GM18511 (cell line): ENCODE results near the gene NT5C3B.
A peak's percentile ranks its signal among the peaks of the same experiment; 100 is the strongest.
"Not testable (repeated sequence)": the region's sequence is repeated elsewhere in the genome, so short reads cannot be mapped to it uniquely, and the experiment has no call there.

Source experiments
- ATAC-seq: cut with Tn5 transposase; IDR thresholded peaks from one replicate; pipeline ENCODE4 v1.9.1; 2021; ENCODE audit warnings: mild to moderate bottlenecking, moderate library complexity; ENCODE audit not compliant: unreplicated experiment

Gene NT5C3B

DNA sequence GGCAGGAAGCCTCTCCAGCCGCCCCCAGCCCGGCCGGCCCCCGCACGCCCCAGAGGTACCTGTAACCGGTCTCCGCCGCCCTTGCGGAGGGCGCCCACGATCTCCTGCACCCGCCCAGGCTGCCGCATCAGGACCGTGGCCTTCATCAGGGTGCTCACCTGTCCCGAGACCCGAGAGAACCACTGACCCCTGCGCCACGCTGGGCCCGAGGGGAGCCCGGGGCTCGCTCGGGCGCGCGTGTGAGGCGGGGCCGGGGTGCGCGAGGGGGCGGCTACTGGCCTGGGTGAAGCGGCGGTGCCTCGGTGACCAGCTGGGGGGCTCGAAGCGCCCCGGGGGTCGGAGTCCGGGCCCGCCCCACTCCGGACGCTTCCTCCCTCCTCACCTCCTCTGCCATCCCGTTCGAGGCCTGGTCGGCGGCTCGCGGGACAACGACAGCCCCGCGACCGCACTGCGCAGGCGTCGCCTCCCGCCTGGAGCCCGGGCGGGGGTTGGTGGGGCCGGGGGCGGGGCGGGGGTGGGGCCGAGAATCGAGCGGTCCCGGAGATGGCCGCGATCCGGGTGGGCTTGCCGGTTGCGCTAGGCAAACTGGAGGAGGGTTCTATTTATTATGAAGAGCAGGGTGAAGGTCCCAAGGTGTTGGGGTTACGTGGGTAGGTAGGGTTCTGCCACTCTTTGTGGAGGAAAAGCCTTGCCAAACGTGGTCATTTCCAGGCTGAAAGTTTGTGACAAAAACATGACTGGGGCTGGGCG, at the start of gene NT5C3B:
TSS of gene NT5C3B (minus strand) at position 433 of the 750 bp plus-strand sequence. CDS start at position 394, 39 bp downstream.
- no peak for ATAC-seq

DNA sequence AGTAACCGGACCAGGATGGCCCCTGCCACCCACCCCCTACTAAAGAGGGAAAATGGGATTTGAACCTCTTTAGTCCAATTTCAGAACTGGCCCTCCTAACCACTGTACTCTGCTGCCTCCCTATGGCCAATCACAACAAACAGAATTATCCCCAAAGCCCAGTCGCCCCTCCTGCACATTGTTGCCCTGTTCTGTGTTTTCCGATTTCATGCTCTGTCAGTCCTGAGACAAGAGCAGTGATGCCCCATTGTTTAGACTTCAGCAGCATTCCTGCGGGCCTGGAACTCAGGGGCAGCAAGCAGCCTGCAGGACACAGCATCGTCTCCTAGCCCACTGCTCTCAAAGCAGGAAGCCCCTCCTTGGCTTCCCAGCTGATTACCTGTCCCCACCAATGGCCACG, 49.7 kb upstream of the NT5C3B start:
- ATAC-seq = no peak

DNA sequence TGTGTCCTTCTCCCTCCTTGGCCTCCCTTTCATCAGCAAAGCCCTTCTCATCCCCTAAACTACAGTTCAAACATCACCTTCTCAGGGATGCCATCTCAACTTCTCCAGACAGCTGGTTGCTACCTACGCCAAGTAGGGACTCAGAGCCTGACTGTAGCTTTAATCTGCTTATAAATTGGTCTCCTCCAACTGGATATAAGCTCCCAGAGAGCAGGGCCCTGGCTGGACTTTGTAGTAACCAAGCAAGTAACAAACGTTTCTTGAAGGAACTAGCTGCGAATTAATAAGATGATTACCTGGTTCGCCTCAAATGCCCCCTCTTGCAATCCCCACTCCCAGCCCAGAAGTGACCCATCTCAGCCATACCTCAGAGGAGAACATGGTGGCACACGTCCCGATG, 46.7 kb upstream of the NT5C3B start:
- no peak for ATAC-seq

DNA sequence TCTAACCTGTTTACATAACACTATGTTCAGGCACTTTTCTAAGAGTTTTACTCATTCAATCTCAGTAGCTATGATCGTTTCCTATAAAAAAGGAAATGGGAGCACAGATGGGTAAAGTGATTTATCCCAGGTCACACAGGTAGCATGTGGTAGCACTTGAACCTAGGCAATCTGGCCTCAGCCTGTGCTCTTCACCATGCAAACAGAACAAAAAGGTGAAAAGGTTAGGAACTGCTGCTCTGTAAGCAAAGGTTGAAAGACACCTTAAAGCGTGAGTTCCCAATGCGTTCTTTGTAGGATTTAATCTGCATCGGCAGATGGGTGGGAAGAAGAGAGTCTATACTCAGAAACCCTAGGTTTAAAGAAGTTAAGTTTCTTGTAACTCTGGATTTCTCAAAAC, 44.1 kb upstream of the NT5C3B start:
- no peak for ATAC-seq

GRCh38 chr17:41874293-41874670, 38.2 kb upstream of the NT5C3B start:
- ATAC-seq = not testable (repeated sequence)

DNA sequence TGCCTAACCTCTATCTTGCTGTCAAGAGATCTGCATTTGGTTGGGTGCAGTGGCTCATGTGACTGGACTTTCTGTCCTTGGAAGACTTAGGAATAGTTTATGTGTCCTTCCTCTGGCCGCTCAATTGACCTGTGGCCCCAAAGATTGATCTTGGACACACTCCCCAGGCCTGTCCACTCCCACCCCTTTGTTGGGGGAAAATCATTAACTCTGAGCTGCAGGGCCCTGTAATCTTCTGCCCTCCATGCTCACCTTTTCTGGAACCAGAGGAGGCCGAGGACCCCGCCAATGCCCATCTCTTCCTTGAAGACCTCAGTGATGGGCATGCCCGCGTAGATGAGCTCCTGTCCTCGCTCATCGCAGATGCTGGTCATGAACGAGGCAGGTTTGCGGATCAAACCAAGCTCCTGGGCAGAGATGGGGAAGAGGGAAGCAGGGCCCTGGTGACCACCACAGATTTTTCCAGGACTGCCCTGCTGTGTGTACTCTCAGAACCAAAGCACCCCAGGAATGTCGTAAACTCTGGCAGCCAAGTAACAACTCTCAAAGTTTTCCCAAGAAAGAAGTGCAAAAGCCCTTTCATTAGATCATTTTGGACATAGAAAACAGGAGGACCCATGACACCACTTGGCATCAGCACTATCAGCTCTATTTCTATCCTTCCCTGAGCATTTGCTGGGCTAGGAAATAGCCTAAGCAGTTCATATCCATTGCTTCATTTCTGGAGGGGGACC, 37.7 kb upstream of the NT5C3B start:
- no peak for ATAC-seq

- no peak for ATAC-seq
Observed at GRCh38 chr17:41871789-41872188, 35.8 kb upstream of the NT5C3B start.

DNA sequence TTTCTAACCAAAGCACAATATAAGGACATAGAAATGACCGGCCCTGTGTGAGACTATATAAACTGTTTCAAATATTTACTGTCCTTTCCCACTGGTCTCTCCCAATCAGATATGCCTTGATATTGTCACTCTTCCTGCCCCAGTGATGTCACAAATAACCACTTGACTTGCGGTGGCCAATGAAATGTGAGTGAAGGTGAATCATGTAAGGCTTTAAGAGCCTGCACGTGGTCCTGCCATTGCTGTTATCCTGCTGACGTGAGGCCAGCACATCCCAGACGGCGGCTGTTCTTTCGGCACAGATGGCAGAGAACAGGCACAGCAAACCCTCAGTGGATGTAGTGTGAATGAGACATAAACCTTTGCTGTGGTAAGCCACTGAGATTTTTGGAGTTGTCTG, 34.6 kb upstream of the NT5C3B start:
- ATAC-seq = no peak

DNA sequence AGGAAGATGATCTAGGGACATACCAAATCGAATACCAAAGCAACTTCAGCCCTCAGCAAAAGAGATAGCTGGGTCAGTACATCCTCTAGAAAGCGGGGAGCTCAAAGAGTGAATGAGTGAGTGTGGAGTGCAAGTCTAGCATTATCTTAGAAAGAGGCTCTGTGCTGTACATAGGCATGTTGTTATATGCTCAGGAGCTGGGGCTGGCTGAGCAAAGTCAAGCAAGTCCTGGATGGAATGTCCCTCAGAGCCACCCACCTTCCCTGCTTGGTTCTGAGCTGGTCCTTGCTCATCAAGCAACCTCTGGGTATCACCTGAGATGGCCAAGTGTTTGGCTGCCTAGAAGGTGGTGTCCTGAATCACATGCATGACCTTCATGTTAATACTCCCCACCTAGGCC, 34.1 kb upstream of the NT5C3B start:
- ATAC-seq = no peak

DNA sequence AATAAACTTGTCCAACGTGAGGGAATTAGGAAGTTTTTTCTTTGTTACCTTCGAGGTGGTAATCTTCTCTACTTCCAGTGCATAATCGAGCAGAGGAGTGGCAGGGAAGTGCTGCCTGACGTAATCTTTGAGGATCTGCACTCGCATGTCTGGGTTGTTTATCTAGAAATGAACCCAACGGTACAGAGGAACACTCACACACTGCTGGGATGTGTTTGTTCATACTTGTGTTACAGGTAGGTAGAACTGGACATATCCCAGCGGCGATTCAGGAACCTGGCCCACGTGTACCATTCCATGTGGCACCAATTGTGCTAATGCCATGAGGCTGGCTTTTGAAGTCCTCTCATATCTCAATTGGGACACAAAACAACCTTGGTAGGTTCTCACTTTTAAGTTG, 33.4 kb upstream of the NT5C3B start:
- ATAC-seq = no peak

DNA sequence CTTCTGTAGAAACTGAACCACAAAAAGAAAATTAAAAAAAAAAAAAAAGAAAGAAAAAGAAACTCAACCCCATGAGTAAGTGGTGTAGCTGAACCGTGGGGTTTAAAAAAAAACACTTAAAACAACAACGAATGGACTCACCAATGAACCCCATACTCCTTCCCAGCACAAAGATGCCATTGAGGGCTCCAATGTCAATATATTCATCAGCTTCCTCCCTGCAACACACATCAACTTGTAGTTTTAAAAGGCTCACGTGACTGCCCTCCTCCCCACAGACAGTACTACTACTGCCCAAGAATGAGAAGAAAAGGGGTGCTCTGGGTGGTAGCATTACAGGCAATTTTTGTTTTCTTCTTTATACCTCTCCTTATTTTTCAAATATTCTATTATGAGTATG, 32.5 kb upstream of the NT5C3B start:
- ATAC-seq = no peak

- ATAC-seq = no peak
Observed at GRCh38 chr17:41865596-41865893, 29.5 kb upstream of the NT5C3B start.

DNA sequence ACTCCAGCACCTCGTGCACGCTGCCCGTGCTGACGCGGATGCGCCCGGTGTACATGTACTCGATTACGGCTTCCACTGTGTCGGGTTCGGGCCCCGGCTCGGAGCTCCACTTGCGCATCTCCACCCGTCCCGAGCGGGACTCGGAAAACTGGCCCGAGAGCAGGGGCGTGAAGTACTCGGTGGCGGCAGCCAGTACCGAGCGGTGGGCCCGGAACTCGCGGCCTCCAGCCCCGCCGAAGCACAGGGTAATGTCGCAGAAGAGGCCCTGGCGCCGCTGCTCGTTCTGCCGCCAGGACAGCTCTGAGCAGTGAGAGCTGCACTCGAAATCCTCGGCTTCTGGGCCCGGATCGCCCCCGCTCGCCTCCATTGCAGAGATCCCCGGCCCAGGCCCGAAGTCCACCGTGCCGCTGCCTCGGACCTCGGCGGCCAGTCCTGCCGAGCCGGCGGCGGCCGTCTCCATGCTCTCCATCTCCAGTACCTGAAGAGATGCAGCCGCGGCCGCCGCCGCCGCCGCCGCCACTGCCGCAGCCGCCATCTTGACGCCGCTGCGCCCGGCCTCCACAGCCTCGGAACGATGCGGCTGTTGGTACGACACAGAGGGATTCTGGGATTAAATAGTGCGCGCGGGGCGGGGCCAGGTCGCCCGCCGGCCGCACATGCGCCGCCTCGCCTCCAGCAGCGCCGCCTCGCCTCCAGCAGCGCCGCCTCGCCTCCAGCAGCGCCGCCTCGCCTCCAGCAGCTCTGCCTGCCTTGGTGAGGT, 29.0 kb upstream of the NT5C3B start, which contains the start of gene KLHL11:
TSS of gene KLHL11 (minus strand) at position 588 of the 760 bp plus-strand sequence. CDS start at position 535, 53 bp downstream.
- ATAC-seq = peak; percentile 90

GRCh38 chr17:41864498-41864835, 28.4 kb upstream of the NT5C3B start:
- ATAC-seq = no peak

DNA sequence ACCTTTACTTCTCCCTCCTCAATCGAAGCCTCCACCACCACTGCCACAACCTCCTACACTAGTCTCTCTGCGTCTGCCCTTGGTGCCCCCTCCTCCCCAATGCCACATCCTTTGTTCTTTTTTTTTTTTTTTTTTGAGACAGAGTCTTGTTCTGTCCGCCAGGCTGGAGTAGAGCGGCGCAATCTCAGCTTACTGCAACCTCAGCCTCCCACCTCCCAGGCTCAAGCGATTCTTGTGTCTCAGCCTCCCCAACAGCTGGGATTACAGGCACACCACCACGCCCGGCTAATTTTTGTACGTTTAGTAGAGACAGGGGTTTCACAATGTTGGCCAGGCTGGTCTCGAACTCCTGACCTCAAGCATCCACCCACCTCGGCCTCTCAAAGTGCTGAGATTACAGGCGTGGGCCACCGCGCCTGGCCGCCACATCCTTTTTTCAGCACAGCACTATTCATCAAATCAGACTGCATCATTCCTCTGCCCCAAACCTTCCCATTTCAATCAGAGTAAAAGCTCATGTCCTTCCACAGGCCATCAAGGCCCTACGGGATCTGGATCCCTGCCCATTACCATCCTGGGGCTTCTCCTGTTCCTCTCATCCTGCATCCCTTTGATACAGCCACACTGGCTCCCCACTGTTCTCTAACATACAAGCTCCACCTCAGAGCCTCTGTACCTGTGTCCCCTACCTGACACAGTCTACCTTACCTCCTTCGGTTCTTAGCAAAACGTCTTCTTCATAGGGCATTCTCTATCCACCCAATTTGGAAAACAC, 27.2 kb upstream of the NT5C3B start:
- no peak for ATAC-seq

GRCh38 chr17:41860254-41860931, 24.4 kb upstream of the NT5C3B start:
- ATAC-seq = no peak

GRCh38 chr17:41851382-41851781, 15.3 kb upstream of the NT5C3B start:
- not testable (repeated sequence) for ATAC-seq

GRCh38 chr17:41849251-41849990, 13.4 kb upstream of the NT5C3B start:
- ATAC-seq = no peak

GRCh38 chr17:41848788-41849187, 12.8 kb upstream of the NT5C3B start:
- ATAC-seq = no peak

DNA sequence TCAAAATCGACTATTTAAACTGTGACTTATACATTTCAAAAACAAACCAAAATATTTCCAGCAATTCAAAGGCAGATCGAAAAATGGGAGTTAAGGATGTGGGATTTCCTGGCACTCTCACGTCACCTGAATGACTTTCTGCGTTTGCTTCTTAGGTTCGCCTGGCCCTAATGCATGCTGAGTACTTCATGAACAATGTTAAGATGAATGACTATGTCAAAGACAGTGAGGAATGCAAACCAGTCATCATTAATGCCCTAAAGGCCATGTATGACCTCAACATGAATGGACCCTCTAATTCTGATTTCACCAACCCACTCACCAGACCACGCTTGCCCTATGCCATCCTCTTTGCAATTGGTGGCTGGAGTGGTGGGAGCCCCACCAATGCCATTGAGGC, 8.9 kb upstream of the NT5C3B start:
- ATAC-seq = no peak
